CD4-positive, alpha-beta T cell treated with Interleukin-15 for 4 hours (primary cell): ENCODE measurements around the gene ADRM1.

Experiments
- DNase-seq: peaks from one replicate; pipeline ENCODE4 v3.0.0-alpha.2; 2020; ENCODE audit warnings: low spot score

The ADRM1 gene

DNA sequence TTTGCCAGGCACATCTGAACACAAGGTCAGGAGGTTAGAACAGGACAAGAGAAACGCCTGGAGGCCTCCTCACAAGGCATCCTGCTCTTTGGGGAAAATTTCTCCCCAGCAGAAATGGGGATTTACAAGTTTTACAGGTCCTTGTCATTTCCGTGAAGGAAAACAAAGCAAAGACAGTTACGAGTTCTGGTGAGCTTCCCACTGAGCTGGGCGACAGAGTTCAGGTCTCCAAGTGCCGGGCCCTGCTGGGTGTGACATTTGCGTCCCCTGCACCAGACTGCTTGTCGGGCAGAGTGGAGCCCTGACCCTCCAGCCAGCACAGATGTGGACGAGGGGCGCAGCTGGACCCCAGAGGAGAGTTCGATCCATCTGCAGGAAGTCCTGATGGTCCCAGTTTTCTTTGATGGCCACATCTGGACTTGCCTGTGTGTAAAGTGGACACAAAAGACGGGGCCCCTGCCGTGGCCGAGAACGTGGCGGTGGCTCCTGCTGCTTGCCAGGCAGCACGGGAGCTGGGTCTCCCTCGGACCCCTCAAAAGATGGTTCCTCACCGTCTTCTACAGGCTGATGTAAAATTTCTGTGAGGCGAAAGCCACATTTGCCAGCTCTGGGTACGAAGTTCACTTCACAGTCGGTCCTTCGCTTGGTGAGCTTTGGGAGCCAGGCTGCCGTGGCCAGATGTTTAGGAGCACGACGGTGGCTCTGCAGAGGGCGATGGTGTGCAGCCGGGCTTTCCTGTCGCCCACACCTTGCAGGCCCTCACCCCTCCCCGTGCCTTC, 5.2 kb upstream of the ADRM1 start:
- DNase-seq, result no peak

DNA sequence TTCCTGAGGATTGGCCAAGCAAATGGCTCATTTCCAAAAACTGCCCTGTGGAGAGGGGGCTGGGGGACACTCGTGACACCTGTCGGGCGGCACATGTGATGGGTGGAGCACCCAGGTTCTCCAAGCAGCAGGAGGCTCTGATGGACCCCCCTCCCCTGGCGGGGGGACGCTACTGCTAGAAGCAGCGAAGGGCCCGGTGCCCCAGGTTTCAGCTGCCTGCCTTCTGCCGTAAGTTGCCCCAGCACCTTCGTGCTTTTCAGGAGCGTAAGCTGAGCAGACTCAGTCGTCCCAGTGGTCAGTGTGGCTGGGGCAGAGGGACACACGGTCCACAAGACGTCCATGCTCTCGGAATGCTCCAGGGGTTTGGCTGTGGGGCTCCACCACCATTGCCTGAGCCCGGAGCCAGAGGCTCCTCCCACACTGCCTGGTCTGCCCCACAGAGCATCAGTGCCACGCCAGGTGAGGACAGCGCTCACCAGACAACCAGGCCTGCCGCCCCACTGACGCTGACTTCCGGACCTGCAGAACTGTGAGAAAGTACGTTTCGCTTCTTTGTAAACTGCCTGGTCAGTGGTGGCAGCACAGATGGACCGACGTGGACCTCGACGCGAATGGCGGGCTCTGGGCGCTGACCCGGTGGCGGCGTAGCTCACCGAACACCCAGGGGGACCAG, 4.1 kb upstream of the ADRM1 start:
- DNase-seq, result no peak

DNA sequence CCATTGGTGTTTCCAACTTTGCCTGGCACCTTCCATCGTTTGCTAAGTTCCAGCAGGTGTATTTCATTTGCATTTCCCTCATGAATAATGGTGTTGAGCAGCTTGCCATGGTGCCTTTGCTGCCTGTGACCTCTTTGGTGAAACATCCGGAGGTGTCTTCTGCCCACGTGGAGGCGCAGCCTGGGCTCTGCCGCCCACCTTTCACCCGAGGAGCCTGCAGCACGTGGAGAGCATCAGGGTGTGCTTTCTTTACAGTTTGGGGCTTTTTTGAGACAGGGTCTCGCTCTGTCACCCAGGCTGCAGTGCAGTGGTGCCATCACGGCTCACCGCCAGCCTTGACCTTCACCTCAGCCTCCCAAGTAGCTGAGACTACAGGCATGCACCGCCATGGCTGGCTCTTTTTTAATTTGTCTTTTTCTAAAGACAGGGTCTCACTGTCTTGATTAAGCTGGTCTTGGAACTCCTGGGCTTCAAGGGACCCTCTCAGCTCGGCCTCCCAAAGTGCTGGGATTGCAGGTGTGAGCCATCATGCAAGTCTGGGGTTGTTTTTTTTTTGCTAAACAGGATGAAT, 3.0 kb upstream of the ADRM1 start:
- no peak for DNase-seq

DNA sequence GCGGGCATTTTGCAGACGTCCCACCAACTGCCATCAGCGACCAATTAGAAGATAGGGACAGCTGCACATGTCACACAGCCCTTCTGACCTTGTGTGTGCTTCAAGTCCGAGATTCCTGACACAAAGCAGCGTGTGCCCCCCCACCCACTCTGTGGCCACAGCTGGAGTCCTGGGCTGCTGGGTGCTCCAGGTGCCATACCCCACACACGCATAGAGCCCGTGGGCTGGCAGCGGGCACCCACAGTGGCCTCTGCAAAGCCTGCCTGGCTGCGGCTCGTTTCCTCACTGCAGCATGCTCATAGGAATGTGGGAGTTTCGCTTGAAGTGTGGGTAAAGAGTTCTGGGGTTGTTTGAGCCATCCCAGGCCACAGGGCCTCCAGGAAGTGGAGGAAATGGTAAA, 2.5 kb upstream of the ADRM1 start:
- DNase-seq, result no peak

DNA sequence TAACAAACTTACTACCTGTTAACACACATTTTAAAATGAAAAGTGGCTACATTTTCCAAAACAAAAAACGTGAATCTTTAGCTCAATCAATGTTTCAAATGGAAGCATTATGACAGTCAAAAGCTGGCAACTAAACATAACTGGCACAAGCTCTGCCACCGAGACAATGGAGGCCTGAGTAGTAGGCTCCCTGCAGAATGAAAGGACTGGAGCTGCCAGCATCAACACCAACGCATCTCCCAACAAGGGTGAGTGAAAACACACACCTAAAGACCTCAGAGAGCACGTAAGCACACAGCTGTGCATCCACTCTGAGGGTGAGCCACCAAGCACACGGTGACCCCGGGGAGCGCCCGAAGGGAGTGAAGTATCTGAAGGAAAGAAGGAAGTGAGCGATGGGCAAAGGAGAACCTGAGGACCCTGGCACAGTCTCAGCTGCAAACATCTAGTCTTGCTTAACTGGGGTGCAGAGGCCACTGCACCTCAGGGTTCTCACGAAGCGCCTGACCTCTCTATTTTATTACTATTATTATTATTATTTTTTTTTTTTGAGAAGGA, 1.6 kb upstream of the ADRM1 start:
- no peak for DNase-seq

- DNase-seq, result peak; percentile 88
Measured at GRCh38 chr20:62301773-62302340, 940 bp upstream of the ADRM1 start.

GRCh38 chr20:62303062-62303339, 204 bp downstream of the ADRM1 start:
- no peak for DNase-seq

GRCh38 chr20:62303340-62304226, 786 bp downstream of the ADRM1 start:
- DNase-seq, result no peak

GRCh38 chr20:62304331-62305148, 1.7 kb downstream of the ADRM1 start:
- DNase-seq, result no peak

DNA sequence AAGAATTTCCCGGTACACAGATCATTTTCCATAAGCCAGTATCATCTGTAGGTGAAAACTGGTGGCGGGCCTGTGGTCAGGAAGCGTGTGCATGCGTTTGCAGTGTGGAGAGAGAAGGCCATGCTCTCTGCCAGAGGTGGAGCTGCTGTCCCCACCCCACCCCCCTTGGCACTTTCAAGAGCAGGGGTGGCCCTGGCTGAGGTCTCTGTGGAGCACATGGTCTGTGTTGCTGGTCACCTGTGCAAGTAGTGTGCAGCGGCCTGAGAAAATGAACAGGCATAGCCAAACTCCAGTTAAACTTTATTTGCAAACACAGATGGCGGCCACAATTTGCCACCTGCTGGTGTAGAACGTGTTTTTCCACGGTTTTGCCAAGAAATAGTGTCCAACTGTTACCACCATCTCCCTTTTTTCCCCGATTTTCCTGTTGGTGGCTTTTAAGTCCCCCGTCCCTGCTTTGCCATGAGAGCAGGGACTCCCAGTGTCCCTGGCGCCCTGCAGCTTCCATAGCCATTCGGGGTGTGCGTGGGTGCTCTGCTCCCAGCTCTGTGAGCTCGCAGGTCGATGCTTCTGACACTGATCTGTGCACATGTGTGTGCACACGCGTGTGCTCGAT, 2.5 kb downstream of the ADRM1 start:
- no peak for DNase-seq

- no peak for DNase-seq
Measured at GRCh38 chr20:62305765-62306413, 3.1 kb downstream of the ADRM1 start.

GRCh38 chr20:62306414-62307187, 3.8 kb downstream of the ADRM1 start:
- no peak for DNase-seq

DNA sequence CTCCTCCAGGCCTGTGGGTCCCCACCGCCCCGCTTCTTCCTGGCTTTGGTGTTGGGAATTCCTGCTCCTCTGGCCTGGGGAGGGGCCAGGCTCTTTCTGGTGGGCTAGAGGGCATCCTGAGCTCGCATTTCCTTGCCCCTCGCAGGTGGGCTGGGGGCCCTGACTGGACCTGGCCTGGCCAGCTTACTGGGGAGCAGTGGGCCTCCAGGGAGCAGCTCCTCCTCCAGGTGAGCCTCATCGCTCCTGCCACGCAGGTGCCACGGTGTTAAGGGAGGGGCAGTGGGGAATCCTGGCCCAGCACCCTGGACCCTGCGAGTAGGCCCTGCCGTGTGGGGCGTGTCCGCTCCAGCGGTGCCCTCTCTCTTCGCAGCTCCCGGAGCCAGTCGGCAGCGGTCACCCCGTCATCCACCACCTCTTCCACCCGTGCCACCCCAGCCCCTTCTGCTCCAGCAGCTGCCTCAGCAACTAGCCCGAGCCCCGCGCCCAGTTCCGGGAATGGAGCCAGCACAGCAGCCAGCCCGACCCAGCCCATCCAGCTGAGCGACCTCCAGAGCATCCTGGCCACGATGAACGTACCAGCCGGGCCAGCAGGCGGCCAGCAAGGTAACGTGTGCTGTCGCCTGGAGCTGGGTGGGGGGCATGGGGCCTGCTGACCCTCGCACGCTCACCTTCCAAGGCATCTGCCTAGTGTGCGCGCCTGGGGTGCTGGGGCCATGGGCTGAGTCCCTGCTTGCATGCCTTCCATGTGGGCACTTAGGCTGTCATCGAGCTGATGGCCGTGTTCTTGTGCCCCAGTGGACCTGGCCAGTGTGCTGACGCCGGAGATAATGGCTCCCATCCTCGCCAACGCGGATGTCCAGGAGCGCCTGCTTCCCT, 4.7 kb downstream of the ADRM1 start:
- DNase-seq, result no peak

GRCh38 chr20:62308102-62308822, 5.5 kb downstream of the ADRM1 start:
- no peak for DNase-seq

DNA sequence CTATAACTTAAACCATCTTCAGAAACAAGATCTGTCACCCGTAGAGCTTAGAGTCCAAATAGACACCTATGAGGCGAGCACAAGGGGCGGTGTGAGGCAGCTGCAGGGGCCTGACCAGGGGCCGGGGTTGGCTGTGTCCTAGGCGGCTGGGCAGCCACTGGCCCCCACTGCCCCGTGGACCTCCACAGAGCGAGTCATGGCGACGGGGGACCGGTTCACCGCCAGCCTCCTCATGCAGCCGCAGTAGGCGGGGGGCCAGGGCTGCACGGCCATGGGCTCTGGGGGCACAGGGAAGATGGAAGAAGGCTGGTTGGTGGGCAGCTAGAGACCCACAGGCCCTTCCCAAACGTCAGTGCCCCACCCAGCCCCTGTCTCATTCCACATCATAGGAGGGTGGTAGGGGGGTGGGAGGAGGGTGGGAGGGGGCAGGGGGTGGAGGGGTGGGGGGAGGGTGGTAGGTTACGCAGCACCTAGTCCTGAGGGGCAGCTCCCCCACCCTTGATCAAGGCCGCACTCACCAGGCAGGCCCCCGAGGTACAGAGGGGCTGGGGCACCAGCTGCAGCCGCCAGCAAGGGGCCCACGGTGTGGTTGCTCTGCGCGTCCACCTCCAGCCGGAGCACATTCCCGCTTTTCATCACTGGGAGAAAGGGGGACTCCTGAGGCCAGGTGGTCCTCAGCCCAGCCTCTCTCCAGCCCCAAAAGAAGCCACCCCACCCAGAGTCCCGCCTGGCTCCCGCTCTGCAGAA, 6.6 kb downstream of the ADRM1 start:
- DNase-seq, result no peak

GRCh38 chr20:62309947-62310756, 7.4 kb downstream of the ADRM1 start:
- no peak for DNase-seq
